Psoas muscle (tissue), 8 donors: ENCODE data around the gene TMC6. TPM values are rescaled to one million over a fixed set of nuclear protein-coding genes. Genes with fewer than 3 reads are reported as not detected.

Experiments
- ATAC-seq, 4 donors: fragments of 200-7000 bp; cut with Tn5 transposase; one replicate each; pipeline ENCODE4 v1.9.1; 2020; ENCODE audit warnings: moderate library complexity in 3 of 4, mild to moderate bottlenecking in 2 of 4
- DNase-seq, 2 donors: peaks; one replicate each; pipeline ENCODE4 v3.0.0-alpha.2; 2020
- H3K27ac ChIP-seq: fragments of 200-600 bp; one replicate; pipeline ENCODE4 v1.8.0; 2022
- H3K27me3 ChIP-seq, 3 donors: fragments of 200-600 bp in 1 of 3; one replicate each; pipeline versions ENCODE4 v1.6.1 to v1.8.0; 2013 to 2022; ENCODE audit warnings: low read length in 2 of 3, mild to moderate bottlenecking in 2 of 3, moderate library complexity in 1 of 3; ENCODE audit not compliant: insufficient read depth in 3 of 3
- H3K36me3 ChIP-seq, 2 donors: fragments of 200-600 bp in 1 of 2; one replicate each; pipeline versions ENCODE4 v1.6.1 to v1.8.0; 2013 to 2022; ENCODE audit warnings: low read depth in 1 of 2, mild to moderate bottlenecking in 1 of 2, moderate library complexity in 1 of 2; ENCODE audit not compliant: insufficient read depth in 1 of 2
- H3K4me1 ChIP-seq: fragments of 200-600 bp; one replicate; pipeline ENCODE4 v1.8.0; 2022
- H3K4me3 ChIP-seq: fragments of 200-600 bp; one replicate; pipeline ENCODE4 v1.8.0; 2022; ENCODE audit warnings: mild to moderate bottlenecking
- H3K9me3 ChIP-seq: fragments of 200-600 bp; one replicate; pipeline ENCODE4 v1.8.0; 2022
- WGBS, 3 donors: extraction: QIAGEN DNeasy Blood & Tissue Kit; methylation state at CpG; one replicate each; pipeline versions ENCODE4 v1.1.6 to v1.1.7; 2013; 5-methylcytosine and 5-hydroxymethylcytosine counted together
- intact Hi-C, 2 donors: fragments of 100-400 bp; cut with DNase I; formaldehyde crosslinking; loops; one replicate each; pipeline versions ENCODE4 v1.11.0 to v1.14.2; 2022
- polyA plus RNA-seq, 3 donors: library from polyadenylated mRNA; stranded (reverse); fragments of 200-250 nt; gene quantifications; one replicate each; pipeline ENCODE4 v1.2.3, GENCODE V29; 2013
- total RNA-seq, 4 donors: library from RNA; stranded (reverse); fragmentation: NEBNext Ultra II Directional in 2 of 4; extraction: Animal tissue kit (Norgen Biotek cat#: 25700) in 2 of 4; gene quantifications; one replicate each; pipeline versions ENCODE4 v1.2.1 to v1.2.4, GENCODE V29; 2021 to 2023
- TF ChIP-seq, protein P1 (sequence below): fragments of 200-600 bp; IDR thresholded peaks from one replicate; pipeline ENCODE4 v1.8.0; 2022; ENCODE audit warnings: antibody characterized with exemption
- donor health status: healthy with polysubstance abuse.
- donor health status: DM: no; HTN: no; CAD: no; lungs with moderate emphysema.
- donor health status: Bipolar disorder and iron deficiency.
- donor health status: healthy.
- donor health status: DM: yes; HTN: yes; CAD: no.
- donor health status: DM: no; HTN: no; CAD: no.
- donor health status: DM: no; HTN: no; CAD: no.
- donor health status: DM: yes; HTN: yes; CAD: no.

TMC6 gene
- total and polyA plus RNA-seq, 7 donors, result 2.7 to 11.0 (median 6.1) TPM

DNA sequence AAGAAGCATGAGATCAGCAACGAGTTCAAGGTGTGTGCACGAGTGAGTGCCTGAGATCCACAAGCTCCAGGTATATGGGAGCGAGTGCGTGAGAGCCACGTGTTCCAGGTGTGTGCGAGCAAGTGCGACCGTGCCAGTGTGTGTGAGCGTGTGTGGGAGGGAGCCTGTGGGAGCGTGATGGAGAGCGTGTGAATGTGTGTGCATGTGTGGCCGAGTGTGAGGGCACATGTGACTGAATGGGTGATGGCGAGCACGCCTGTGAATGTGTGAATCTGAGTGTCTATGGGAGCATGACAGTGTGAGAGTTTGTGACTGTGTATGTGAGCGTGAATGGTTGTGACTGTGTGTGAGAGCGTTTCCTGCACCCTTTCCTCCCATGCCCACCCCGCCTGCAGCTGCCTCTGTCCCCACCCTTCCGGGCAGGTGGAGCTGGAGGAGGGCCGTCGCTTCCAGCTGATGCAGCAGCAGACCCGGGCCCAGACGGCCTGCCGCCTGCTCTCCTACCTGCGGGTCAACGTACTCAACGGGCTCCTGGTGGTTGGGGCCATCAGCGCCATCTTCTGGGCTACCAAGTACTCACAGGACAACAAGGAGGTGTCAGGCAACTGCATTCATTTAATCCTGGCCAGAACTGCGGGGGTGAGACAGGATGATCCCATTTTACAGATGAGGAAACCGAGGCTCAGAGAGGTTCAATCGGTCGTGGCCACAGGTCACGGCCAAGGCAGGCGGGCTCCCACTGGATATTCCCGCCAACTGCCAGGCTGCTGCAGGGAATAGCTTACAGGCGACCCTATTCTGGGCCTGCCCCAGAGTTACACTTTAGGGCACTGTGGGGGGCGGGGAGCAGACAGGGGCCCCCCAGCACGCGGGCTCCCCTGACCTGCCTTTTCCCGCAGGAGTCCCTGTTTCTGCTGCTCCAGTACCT is 5.7 kb upstream of the TMC6 start:
- Histone ChIP-seq H3K36me3 (no peaks in the 10 kb centered on the region), H3K4me3 (no peak overlapping the region), H3K27ac (no peak overlapping the region), H3K9me3 (no peaks in the 10 kb centered on the region), H3K4me1 (no peaks in the 10 kb centered on the region), H3K27me3 (peaks cover 0 to 33% (median 7%) of the 10 kb centered on the region in 3 donors)
- ATAC-seq (peak in 2 of 4 donors; percentile 36 to 40), DNase-seq (peak in 1 of 2 donors; percentile 67)
- TF ChIP-seq, protein P1, sequence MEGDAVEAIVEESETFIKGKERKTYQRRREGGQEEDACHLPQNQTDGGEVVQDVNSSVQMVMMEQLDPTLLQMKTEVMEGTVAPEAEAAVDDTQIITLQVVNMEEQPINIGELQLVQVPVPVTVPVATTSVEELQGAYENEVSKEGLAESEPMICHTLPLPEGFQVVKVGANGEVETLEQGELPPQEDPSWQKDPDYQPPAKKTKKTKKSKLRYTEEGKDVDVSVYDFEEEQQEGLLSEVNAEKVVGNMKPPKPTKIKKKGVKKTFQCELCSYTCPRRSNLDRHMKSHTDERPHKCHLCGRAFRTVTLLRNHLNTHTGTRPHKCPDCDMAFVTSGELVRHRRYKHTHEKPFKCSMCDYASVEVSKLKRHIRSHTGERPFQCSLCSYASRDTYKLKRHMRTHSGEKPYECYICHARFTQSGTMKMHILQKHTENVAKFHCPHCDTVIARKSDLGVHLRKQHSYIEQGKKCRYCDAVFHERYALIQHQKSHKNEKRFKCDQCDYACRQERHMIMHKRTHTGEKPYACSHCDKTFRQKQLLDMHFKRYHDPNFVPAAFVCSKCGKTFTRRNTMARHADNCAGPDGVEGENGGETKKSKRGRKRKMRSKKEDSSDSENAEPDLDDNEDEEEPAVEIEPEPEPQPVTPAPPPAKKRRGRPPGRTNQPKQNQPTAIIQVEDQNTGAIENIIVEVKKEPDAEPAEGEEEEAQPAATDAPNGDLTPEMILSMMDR, result peak; percentile 44
- 52 to 53% (median 53%) methylated on average over 38 to 39 of the region's 39 CpGs for WGBS, 3 donors
- intact Hi-C loops, result no loop called here

DNA sequence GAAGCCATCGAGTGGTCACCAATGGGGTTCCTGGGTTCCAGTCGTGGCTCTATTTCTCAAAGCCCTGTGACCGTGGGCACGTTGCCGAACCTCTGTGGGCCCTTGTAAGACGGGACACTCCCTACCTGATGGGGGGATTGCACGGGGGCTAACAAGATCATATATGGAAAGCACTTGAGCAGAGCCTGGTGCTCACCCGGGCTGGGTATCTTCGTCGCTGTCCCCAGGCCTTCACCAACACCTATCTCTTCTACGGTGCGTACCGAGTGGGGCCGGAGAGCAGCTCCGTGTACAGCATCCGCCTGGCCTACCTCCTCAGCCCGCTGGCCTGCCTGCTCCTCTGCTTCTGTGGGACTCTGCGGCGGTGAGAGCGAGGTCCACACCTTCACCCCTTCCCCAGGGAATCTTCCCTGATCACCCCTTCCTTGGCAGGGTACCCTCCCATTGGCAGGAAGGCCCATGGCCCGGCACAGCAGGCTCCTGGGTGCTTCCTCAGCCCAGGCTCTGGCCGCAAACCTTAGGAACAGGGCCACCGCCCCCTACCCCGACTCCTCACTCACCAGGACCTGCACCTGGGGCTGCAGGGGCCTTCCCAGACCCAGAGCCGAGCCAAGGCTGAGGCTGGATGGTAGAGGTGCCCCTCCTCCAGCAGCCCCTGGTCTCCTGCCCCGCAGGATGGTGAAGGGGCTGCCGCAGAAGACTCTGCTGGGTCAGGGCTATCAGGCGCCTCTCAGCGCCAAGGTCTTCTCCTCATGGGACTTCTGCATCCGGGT is 4.8 kb upstream of the TMC6 start:
- Histone ChIP-seq H3K27me3 (peaks cover 0 to 41% (median 8%) of the 10 kb centered on the region in 3 donors), H3K9me3 (no peaks in the 10 kb centered on the region), H3K27ac (no peak overlapping the region), H3K36me3 (no peaks in the 10 kb centered on the region), H3K4me1 (peaks cover 3% of the 10 kb centered on the region), H3K4me3 (no peak overlapping the region)
- intact Hi-C loops, result no loop called here
- DNase-seq (peak in 1 of 2 donors; percentile 42), ATAC-seq (no peak)
- 83 to 85% (median 85%) methylated on average over 26 to 30 of the region's 30 CpGs for WGBS, 3 donors
- TF ChIP-seq, protein P1, result no peak

DNA sequence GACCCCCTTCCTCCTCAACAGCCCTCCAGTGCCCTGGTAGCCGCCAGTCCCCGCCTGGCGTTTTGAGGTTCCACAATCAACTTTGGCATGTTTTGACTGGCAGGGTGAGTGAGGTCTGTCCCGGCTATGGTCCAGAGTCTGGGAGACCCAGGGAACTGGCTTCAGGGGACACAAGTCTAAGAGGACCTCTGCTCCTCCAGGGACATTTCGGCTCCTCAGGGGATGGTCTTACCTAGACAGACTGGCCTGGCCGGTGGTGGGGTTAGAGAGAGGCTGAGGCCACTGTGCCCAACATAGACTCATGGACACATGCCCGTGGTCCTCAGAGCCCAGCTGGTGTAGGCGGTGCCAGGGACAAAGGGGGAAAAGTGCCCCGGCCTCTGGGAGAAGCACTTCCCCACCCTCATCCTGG is 4.2 kb upstream of the TMC6 start:
- TF ChIP-seq, protein P1, result no peak
- WGBS, 3 donors, result 76 to 83% (median 77%) methylated on average over 9 of the region's 9 CpGs
- DNase-seq (no peak), ATAC-seq (no peak)
- H3K36me3 ChIP-seq, result no peaks in the 10 kb centered on the region
- H3K4me1 ChIP-seq, result peaks cover 8% of the 10 kb centered on the region
- no peak overlapping the region for H3K4me3 ChIP-seq
- peaks cover 0 to 47% (median 12%) of the 10 kb centered on the region in 3 donors for H3K27me3 ChIP-seq
- intact Hi-C loops, result no loop called here
- no peak overlapping the region for H3K27ac ChIP-seq
- H3K9me3 ChIP-seq, result no peaks in the 10 kb centered on the region

DNA sequence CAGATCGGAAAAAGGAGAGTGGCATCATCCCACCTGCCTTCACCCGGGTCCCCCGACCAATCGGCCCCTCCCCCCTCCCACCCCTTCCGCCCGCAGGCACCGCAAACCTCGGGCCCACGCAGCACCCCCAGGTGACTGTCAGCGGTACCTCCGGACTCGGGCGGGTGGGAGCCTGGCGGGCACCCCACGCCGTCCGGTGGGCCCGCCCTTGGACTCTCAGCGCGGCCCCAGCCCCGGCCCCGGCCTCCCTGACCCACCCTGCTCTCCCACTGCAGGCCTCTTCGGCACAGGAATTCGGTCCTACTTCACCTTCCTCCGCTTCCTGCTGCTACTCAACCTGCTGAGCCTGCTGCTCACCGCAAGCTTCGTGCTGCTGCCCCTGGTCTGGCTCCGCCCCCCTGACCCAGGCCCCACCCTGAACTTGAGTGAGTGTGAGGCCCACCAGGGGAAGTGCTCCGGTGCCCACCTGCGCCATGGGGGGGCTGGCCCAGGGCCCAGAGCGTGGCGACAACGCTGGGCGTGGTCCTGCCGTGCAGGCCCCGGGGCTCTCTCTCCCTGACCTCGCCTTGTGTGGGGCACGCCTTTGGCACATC is 3.6 kb upstream of the TMC6 start:
- no peak overlapping the region for H3K27ac ChIP-seq
- peak in 1 of 2 donors; percentile 63 for DNase-seq
- TF ChIP-seq, protein P1, result no peak
- peaks cover 9% of the 10 kb centered on the region for H3K4me1 ChIP-seq
- ATAC-seq, result no peak
- no peaks in the 10 kb centered on the region for H3K36me3 ChIP-seq
- intact Hi-C loops, result no loop called here
- WGBS, 3 donors, result 30 to 47% (median 35%) methylated on average over 18 to 38 of the region's 38 CpGs
- H3K9me3 ChIP-seq, result no peaks in the 10 kb centered on the region
- peaks cover 0 to 52% (median 15%) of the 10 kb centered on the region in 3 donors for H3K27me3 ChIP-seq
- peak overlapping the region; percentile 49 for H3K4me3 ChIP-seq
